Measurements from ENCODE around the gene ARHGAP15. TPM values are rescaled to one million over a fixed set of nuclear protein-coding genes. Genes with fewer than 3 reads are reported as not detected.

The ARHGAP15 gene
- total RNA-seq, 1 experiment from 2014 or later = 0.42 TPM

DNA sequence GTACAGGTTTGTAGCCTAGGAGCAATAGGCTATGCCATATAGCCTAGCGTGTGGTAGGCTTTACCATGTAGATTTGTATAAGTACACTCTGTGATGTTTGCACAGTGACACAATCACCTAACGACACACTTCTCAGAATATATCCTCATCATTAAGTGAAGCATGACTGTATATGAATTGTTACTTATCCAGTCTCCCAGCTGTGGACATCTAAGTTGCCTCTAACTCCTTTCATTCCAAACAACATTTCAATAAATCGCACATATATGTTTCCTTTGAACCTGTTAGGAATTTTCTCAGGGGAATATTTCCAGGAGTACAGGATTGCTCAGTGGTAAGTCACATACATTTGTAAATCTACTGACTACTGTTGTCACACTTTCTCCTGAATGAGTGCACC lies 90.0 kb downstream of the ARHGAP15 start:
- no peak for TF ChIP-seq ZNF274 (IDR thresholded peaks at IDR 0.05; ENCODE audit: low read depth, low read length)
- BruUV-seq (replicated peaks) = no TSS peak
- ATAC-seq (no peak), DNase-seq (ENCODE audit: low read depth, low spot score) (no peak)
- Histone ChIP-seq H3K9me2 (ENCODE audit: insufficient read depth) (no peaks in the 10 kb centered on the region), H3K79me2 (ENCODE audit: insufficient read depth, low read length) (no peaks in the 10 kb centered on the region), H3K4me2 (ENCODE audit: low read length) (no peak overlapping the region), H3K4me1 (ENCODE audit: control insufficient read depth in 1 of 2, insufficient read depth in 2 of 2, low read length in 2 of 2) (no peaks in the 10 kb centered on the region), H3K9me3 (ENCODE audit: control insufficient read depth in 1 of 2, insufficient read depth in 1 of 2, low read depth in 1 of 2, low read length in 2 of 2) (no peaks in the 10 kb centered on the region), H4K20me1 (ENCODE audit: insufficient read depth) (no peaks in the 10 kb centered on the region), H3K27me3 (ENCODE audit: insufficient read depth, low read length) (no peaks in the 10 kb centered on the region), H3K9ac (ENCODE audit: low read length) (no peak overlapping the region), H3K36me3 (ENCODE audit: control insufficient read depth in 1 of 2, insufficient read depth in 2 of 2, low read length in 2 of 2) (no peaks in the 10 kb centered on the region), H3K4me3 (replicated peaks in 1 of 2; ENCODE audit: low read depth in 1 of 2, low read length in 2 of 2) (no peak overlapping the region), H2AFZ (ENCODE audit: low read depth, low read length, poor library complexity, severe bottlenecking) (no peak overlapping the region), H3K27ac (ENCODE audit: low read depth, low read length) (no peak overlapping the region)
- ChIA-PET CTCF (no interaction called here), POLR2A (no interaction called here), RAD21 (ENCODE audit: low non-redundant PET in 1 of 2, low total read pairs in 2 of 2, uncharacterized antibody in 2 of 2, unreplicated experiment in 2 of 2) (no interaction called here)
- intact Hi-C loops (cut with micrococcal nuclease) = no loop called here

DNA sequence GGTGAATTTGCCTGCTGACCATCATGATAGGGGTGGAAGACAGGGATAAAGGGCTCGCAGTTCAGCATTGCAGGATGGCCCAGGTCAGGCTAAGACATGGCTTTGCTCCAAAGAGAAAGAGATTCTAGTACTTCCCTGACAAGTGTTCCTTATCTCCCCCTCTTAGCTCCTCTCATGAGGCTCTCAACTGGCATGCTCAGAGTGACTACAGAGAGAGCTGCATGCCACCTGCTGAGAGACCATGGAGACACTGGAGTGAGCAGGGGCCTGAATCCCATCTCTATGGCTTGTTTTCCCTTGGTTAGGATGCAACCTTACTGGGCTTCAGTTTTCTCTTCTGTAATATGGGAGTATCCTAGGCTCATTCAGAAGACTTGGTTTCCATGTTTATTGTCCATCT lies 94.3 kb downstream of the ARHGAP15 start:
- Histone ChIP-seq H3K27me3 (ENCODE audit: insufficient read depth, low read length) (peaks cover 5% of the 10 kb centered on the region; the same call in 1 of the 2 replicates), H3K36me3 (ENCODE audit: control insufficient read depth in 1 of 2, insufficient read depth in 2 of 2, low read length in 2 of 2) (no peaks in the 10 kb centered on the region), H3K9me3 (ENCODE audit: control insufficient read depth in 1 of 2, insufficient read depth in 1 of 2, low read depth in 1 of 2, low read length in 2 of 2) (no peaks in the 10 kb centered on the region), H3K4me2 (ENCODE audit: low read length) (no peak overlapping the region), H3K4me1 (ENCODE audit: control insufficient read depth in 1 of 2, insufficient read depth in 2 of 2, low read length in 2 of 2) (no peaks in the 10 kb centered on the region), H3K79me2 (ENCODE audit: insufficient read depth, low read length) (no peaks in the 10 kb centered on the region), H3K9me2 (ENCODE audit: insufficient read depth) (no peaks in the 10 kb centered on the region), H3K9ac (ENCODE audit: low read length) (no peak overlapping the region), H3K4me3 (replicated peaks in 1 of 2; ENCODE audit: low read depth in 1 of 2, low read length in 2 of 2) (no peak overlapping the region), H2AFZ (ENCODE audit: low read depth, low read length, poor library complexity, severe bottlenecking) (no peak overlapping the region), H3K27ac (ENCODE audit: low read depth, low read length) (no peak overlapping the region), H4K20me1 (ENCODE audit: insufficient read depth) (no peaks in the 10 kb centered on the region)
- RAD21 ChIA-PET (ENCODE audit: low non-redundant PET in 1 of 2, low total read pairs in 2 of 2, uncharacterized antibody in 2 of 2, unreplicated experiment in 2 of 2) = no interaction called here
- ATAC-seq (no peak), DNase-seq (ENCODE audit: low read depth, low spot score) (no peak)
- POLR2A ChIA-PET = no interaction called here
- intact Hi-C loops (cut with micrococcal nuclease) = loop anchor here (2.0 kb wide), 2 partner anchors 61 to 113 kb away; no protein-coding TSS in a partner anchor
- TF ChIP-seq EZH2phosphoT487 (IDR thresholded peaks at IDR 0.05; ENCODE audit: borderline replicate concordance) = no peak
- TF ChIP-seq FOSL1 (IDR thresholded peaks at IDR 0.05; ENCODE audit: low read depth) = no peak
- BruUV-seq (replicated peaks) = no TSS peak
- CTCF ChIA-PET = interaction anchor here (1.3 to 1.6 kb wide), 3 partner anchors 20 to 113 kb away, joined by 3 to 9 read pairs (median 3); no protein-coding TSS in a partner anchor

DNA sequence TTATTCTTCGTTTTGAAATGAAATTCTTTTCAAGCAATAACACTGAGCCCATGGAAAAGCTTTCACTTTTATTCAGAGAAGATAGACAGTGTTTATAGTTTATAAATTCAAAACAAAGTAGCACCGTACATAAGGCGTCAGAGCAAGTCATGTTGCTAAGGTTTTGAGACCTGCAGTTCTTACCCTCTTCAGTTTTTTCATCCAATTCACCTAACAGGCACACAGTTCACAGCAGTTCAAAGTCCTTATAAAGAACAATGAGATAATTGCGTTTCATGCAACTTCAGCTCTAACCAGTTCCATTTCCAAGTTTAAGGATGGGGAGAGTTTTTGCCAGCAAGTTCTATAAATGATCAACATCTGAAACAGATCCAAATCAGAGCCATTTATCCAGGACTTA lies 96.7 kb downstream of the ARHGAP15 start:
- no peak overlapping the region for H3K27ac ChIP-seq (ENCODE audit: low read depth, low read length)
- H3K4me1 ChIP-seq (ENCODE audit: control insufficient read depth in 1 of 2, insufficient read depth in 2 of 2, low read length in 2 of 2) = no peaks in the 10 kb centered on the region
- no peak overlapping the region for H2AFZ ChIP-seq (ENCODE audit: low read depth, low read length, poor library complexity, severe bottlenecking)
- no peaks in the 10 kb centered on the region for H3K79me2 ChIP-seq (ENCODE audit: insufficient read depth, low read length)
- no peaks in the 10 kb centered on the region for H3K9me3 ChIP-seq (ENCODE audit: control insufficient read depth in 1 of 2, insufficient read depth in 1 of 2, low read depth in 1 of 2, low read length in 2 of 2)
- no peak for ATAC-seq
- ChIA-PET CTCF (no interaction called here), POLR2A (no interaction called here), RAD21 (ENCODE audit: low non-redundant PET in 1 of 2, low total read pairs in 2 of 2, uncharacterized antibody in 2 of 2, unreplicated experiment in 2 of 2) (interaction anchor here in 1 of 2 experiments (0.6 kb wide), 1 partner anchor 147 kb away, joined by 3 read pairs; no protein-coding TSS in a partner anchor)
- peaks cover 5% of the 10 kb centered on the region; the same call in 1 of the 2 replicates for H3K27me3 ChIP-seq (ENCODE audit: insufficient read depth, low read length)
- H3K9me2 ChIP-seq (ENCODE audit: insufficient read depth) = no peaks in the 10 kb centered on the region
- no peak overlapping the region for H3K4me2 ChIP-seq (ENCODE audit: low read length)
- intact Hi-C loops (cut with micrococcal nuclease) = no loop called here
- no peak overlapping the region for H3K9ac ChIP-seq (ENCODE audit: low read length)
- H4K20me1 ChIP-seq (ENCODE audit: insufficient read depth) = no peaks in the 10 kb centered on the region
- H3K4me3 ChIP-seq (replicated peaks in 1 of 2; ENCODE audit: low read depth in 1 of 2, low read length in 2 of 2) = no peak overlapping the region
- no peak for DNase-seq (ENCODE audit: low read depth, low spot score)
- no peaks in the 10 kb centered on the region for H3K36me3 ChIP-seq (ENCODE audit: control insufficient read depth in 1 of 2, insufficient read depth in 2 of 2, low read length in 2 of 2)
- no TSS peak for BruUV-seq (replicated peaks)
- TF ChIP-seq POLR2AphosphoS5 (IDR thresholded peaks at IDR 0.05; ENCODE audit: low read depth, low read length) (no peak), EZH2phosphoT487 (IDR thresholded peaks at IDR 0.05; ENCODE audit: borderline replicate concordance) (no peak), CBX3 (IDR thresholded peaks at IDR 0.05; ENCODE audit: low read depth) (no peak), ZNF274 (IDR thresholded peaks at IDR 0.05; ENCODE audit: low read depth, low read length) (no peak), EGR1 (IDR thresholded peaks at IDR 0.05; ENCODE audit: low read depth) (no peak), EZH2 (IDR thresholded peaks at IDR 0.05) (no peak), POLR2A (IDR thresholded peaks at IDR 0.05; ENCODE audit: borderline replicate concordance, extremely low read depth, insufficient read depth, insufficient read length) (no peak), FOSL1 (IDR thresholded peaks at IDR 0.05; ENCODE audit: low read depth) (no peak), SP1 (IDR thresholded peaks at IDR 0.05; ENCODE audit: low read depth) (no peak), SRF (IDR thresholded peaks at IDR 0.05; ENCODE audit: low read depth) (no peak), JUND (IDR thresholded peaks at IDR 0.05) (no peak), YY1 (IDR thresholded peaks at IDR 0.05; ENCODE audit: extremely low read depth, insufficient replicate concordance, low read depth, low read length) (no peak)
- TF ChIP-seq, protein P1, sequence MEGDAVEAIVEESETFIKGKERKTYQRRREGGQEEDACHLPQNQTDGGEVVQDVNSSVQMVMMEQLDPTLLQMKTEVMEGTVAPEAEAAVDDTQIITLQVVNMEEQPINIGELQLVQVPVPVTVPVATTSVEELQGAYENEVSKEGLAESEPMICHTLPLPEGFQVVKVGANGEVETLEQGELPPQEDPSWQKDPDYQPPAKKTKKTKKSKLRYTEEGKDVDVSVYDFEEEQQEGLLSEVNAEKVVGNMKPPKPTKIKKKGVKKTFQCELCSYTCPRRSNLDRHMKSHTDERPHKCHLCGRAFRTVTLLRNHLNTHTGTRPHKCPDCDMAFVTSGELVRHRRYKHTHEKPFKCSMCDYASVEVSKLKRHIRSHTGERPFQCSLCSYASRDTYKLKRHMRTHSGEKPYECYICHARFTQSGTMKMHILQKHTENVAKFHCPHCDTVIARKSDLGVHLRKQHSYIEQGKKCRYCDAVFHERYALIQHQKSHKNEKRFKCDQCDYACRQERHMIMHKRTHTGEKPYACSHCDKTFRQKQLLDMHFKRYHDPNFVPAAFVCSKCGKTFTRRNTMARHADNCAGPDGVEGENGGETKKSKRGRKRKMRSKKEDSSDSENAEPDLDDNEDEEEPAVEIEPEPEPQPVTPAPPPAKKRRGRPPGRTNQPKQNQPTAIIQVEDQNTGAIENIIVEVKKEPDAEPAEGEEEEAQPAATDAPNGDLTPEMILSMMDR (IDR thresholded peaks at IDR 0.05 in 2 of 3, conservative IDR thresholded peaks at IDR 0.05 in 1 of 3; ENCODE audit: borderline replicate concordance in 1 of 3, insufficient read depth in 1 of 3, low read depth in 2 of 3, low read length in 2 of 3) = no peak
